Mesothelial cell of epicardium (in vitro differentiated cells): ENCODE results near the gene ATAD3A. TPM values are rescaled to one million over a fixed set of nuclear protein-coding genes. Genes with fewer than 3 reads are reported as not detected.

ENCODE experiments used
- DNase-seq, 2 experiments: peaks; one replicate each; pipeline ENCODE4 v3.0.0; 2021; ENCODE audit warnings: low spot score in 2 of 2; ENCODE audit not compliant: unreplicated experiment in 2 of 2
- H3K27ac Mint-ChIP-seq: 2 replicates; pipeline ENCODE4 v1.8.0; 2021; ENCODE audit warnings: mixed read lengths
- H3K27me3 Mint-ChIP-seq: 2 replicates; pipeline ENCODE4 v1.8.0; 2021; ENCODE audit warnings: low read depth, mixed read lengths
- H3K36me3 Mint-ChIP-seq: 2 replicates; pipeline ENCODE4 v1.8.0; 2021; ENCODE audit warnings: mixed read lengths
- H3K4me1 Mint-ChIP-seq: 2 replicates; pipeline ENCODE4 v1.8.0; 2021; ENCODE audit warnings: mixed read lengths
- H3K4me3 Mint-ChIP-seq: 2 replicates; pipeline ENCODE4 v1.8.0; 2021; ENCODE audit warnings: mild to moderate bottlenecking, moderate library complexity, mixed read lengths
- H3K9me3 Mint-ChIP-seq: 2 replicates; pipeline ENCODE4 v1.8.0; 2021; ENCODE audit warnings: mixed read lengths
- CTCF ChIP-seq: fragments of 200-600 bp; sonication (generic); IDR thresholded peaks from one replicate; pipeline ENCODE4 v1.5.0; 2021; ENCODE audit warnings: antibody characterized with exemption; ENCODE audit not compliant: unreplicated experiment
- total RNA-seq: library from RNA; stranded (reverse); gene quantifications from 3 replicates; pipeline ENCODE4 v1.2.1, GENCODE V29; 2021

ATAD3A gene
- total RNA-seq, 1 donor from 2014 or later: 35.3 TPM

- DNase-seq: no peak
- Mint-ChIP-seq H3K27me3 (peaks cover 35% of the 10 kb centered on the region), H3K36me3 (no peaks in the 10 kb centered on the region), H3K4me1 (peaks cover 18% of the 10 kb centered on the region), H3K9me3 (no peaks in the 10 kb centered on the region), H3K4me3 (no peak overlapping the region), H3K27ac (no peak overlapping the region)
- no peak for TF ChIP-seq CTCF
Measured at GRCh38 chr1:1577367-1578011, 65.5 kb downstream of the ATAD3A start.

- Mint-ChIP-seq H3K4me3 (no peak overlapping the region), H3K4me1 (peaks cover 14% of the 10 kb centered on the region), H3K27me3 (peaks cover 45% of the 10 kb centered on the region), H3K9me3 (no peaks in the 10 kb centered on the region), H3K27ac (no peak overlapping the region), H3K36me3 (no peaks in the 10 kb centered on the region)
- TF ChIP-seq CTCF: no peak
- DNase-seq: no peak
Measured at GRCh38 chr1:1578371-1578940, 66.5 kb downstream of the ATAD3A start.

- no peaks in the 10 kb centered on the region for H3K4me1 Mint-ChIP-seq
- H3K27ac Mint-ChIP-seq: no peak overlapping the region
- no peaks in the 10 kb centered on the region for H3K36me3 Mint-ChIP-seq
- H3K9me3 Mint-ChIP-seq: no peaks in the 10 kb centered on the region
- no peak for DNase-seq
- H3K4me3 Mint-ChIP-seq: no peak overlapping the region
- peaks cover 69% of the 10 kb centered on the region for H3K27me3 Mint-ChIP-seq
- no peak for TF ChIP-seq CTCF
Measured at GRCh38 chr1:1582585-1583346, 70.8 kb downstream of the ATAD3A start.

GRCh38 chr1:1583347-1584010 is 71.5 kb downstream of the ATAD3A start:
- H3K36me3 Mint-ChIP-seq: no peaks in the 10 kb centered on the region
- H3K4me1 Mint-ChIP-seq: no peaks in the 10 kb centered on the region
- TF ChIP-seq CTCF: no peak
- H3K27me3 Mint-ChIP-seq: peaks cover 66% of the 10 kb centered on the region
- H3K27ac Mint-ChIP-seq: no peak overlapping the region
- no peaks in the 10 kb centered on the region for H3K9me3 Mint-ChIP-seq
- no peak overlapping the region for H3K4me3 Mint-ChIP-seq
- DNase-seq: no peak

Other genes starting within 250 kb of the ATAD3A start
- gene UBE2J2, start 238.3 kb upstream of the ATAD3A start, total RNA-seq: 67.3 to 76.6 TPM (median 75.7 TPM) in 3 replicates
- gene SCNN1D, start 231.7 kb upstream of the ATAD3A start, total RNA-seq: 16.0 to 17.5 TPM (median 16.8 TPM) in 3 replicates
- 85.5 to 97.3 TPM (median 91.0 TPM) in 3 replicates for gene ACAP3, start 204.2 kb upstream of the ATAD3A start, total RNA-seq
- gene PUSL1, start 203.6 kb upstream of the ATAD3A start, total RNA-seq: 12.7 to 14.5 TPM (median 14.2 TPM) in 3 replicates
- gene INTS11, start 187.5 kb upstream of the ATAD3A start, total RNA-seq: 163 to 165 TPM (median 165 TPM) in 3 replicates
- gene CPTP, start 187.4 kb upstream of the ATAD3A start, total RNA-seq: 17.8 to 19.3 TPM (median 18.5 TPM) in 3 replicates
- gene TAS1R3, start 180.9 kb upstream of the ATAD3A start, total RNA-seq: 0.98 to 1.0 TPM (median 1.00 TPM) in 3 replicates
- gene DVL1, start 162.7 kb upstream of the ATAD3A start, total RNA-seq: 54.5 to 58.5 TPM (median 54.7 TPM) in 3 replicates
- gene MXRA8, start 153.6 kb upstream of the ATAD3A start, total RNA-seq: 157 to 163 TPM (median 161 TPM) in 3 replicates
- 75.5 to 78.6 TPM (median 78.3 TPM) in 3 replicates for gene AURKAIP1, start 137.0 kb upstream of the ATAD3A start, total RNA-seq
- 396 to 423 TPM (median 405 TPM) in 3 replicates for gene CCNL2, start 112.8 kb upstream of the ATAD3A start, total RNA-seq
- gene MRPL20, start 104.9 kb upstream of the ATAD3A start, total RNA-seq: 87.9 to 98.2 TPM (median 94.7 TPM) in 3 replicates
- gene ANKRD65, start 90.9 kb upstream of the ATAD3A start, total RNA-seq: 10.9 to 12.3 TPM (median 11.3 TPM) in 3 replicates
- gene VWA1, start 76.5 kb upstream of the ATAD3A start, total RNA-seq: 57.0 to 59.1 TPM (median 57.7 TPM) in 3 replicates
- 2.2 to 3.9 TPM (median 2.9 TPM) in 3 replicates for gene ATAD3C, start 62.5 kb upstream of the ATAD3A start, total RNA-seq
- 38.5 to 43.6 TPM (median 39.2 TPM) in 3 replicates for gene ATAD3B, start 40.4 kb upstream of the ATAD3A start, total RNA-seq
- gene TMEM240, start 28.5 kb downstream of the ATAD3A start, total RNA-seq: 16.7 to 18.3 TPM (median 17.3 TPM) in 3 replicates
- 97.2 to 98.8 TPM (median 97.4 TPM) in 3 replicates for gene SSU72, start 62.7 kb downstream of the ATAD3A start, total RNA-seq
- 5.4 to 6.2 TPM (median 5.4 TPM) in 3 replicates for gene FNDC10, start 88.0 kb downstream of the ATAD3A start, total RNA-seq
- 110 to 117 TPM (median 112 TPM) in 3 replicates for gene MIB2, start 103.3 kb downstream of the ATAD3A start, total RNA-seq
- 63.8 to 70.3 TPM (median 65.4 TPM) in 3 replicates for gene MMP23B, start 120.0 kb downstream of the ATAD3A start, total RNA-seq
- 25.2 to 27.2 TPM (median 26.6 TPM) in 3 replicates for gene CDK11B, start 146.8 kb downstream of the ATAD3A start, total RNA-seq
- gene SLC35E2B, start 180.6 kb downstream of the ATAD3A start, total RNA-seq: 112 to 119 TPM (median 113 TPM) in 3 replicates
- gene CDK11A, start 212.2 kb downstream of the ATAD3A start, total RNA-seq: 47.9 to 54.2 TPM (median 52.8 TPM) in 3 replicates